ENCODE data around the gene PUM1. TPM values are rescaled to one million over a fixed set of nuclear protein-coding genes. Genes with fewer than 3 reads are reported as not detected.

The PUM1 gene
- total RNA-seq, 4 donors from 2014 or later: 71.7 to 112 (median 83.0) TPM

DNA sequence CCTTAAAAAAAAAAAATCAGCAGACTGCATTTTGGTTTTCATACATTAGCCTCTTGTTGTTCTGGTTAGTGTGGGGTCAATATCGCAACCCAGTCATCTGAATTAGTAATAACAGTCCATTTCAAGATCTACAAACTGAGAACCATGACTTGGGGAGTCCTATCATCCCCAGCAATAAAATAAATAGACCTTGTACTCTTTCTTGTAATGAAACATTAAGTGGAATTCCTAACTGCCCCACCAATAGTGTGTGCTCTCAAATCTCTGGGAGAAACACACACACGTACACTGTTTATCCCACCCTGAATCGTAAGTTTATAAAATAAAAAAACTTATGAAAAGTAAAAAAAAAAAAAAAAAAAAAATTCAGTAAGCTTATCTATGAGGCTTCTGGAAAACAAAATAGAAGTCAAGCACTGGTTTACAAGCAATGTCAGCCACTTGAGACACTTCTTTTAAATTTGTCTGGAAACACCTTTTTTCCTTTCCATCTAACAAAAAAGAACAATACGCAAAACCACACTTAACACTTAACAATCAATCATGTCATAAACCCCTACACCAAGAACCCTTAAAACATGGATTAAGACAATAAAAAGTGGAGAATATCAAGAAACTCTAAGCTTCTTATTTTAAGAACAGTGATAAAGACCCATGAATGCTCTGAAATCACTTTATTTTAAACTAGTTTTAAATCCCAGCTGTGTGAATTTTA, 53.1 kb downstream of the PUM1 start:
- intact Hi-C loops (cut with DNase I): no loop called here
- H3K27me3 ChIP-seq: no peaks in the 10 kb centered on the region
- TF ChIP-seq, protein P1, sequence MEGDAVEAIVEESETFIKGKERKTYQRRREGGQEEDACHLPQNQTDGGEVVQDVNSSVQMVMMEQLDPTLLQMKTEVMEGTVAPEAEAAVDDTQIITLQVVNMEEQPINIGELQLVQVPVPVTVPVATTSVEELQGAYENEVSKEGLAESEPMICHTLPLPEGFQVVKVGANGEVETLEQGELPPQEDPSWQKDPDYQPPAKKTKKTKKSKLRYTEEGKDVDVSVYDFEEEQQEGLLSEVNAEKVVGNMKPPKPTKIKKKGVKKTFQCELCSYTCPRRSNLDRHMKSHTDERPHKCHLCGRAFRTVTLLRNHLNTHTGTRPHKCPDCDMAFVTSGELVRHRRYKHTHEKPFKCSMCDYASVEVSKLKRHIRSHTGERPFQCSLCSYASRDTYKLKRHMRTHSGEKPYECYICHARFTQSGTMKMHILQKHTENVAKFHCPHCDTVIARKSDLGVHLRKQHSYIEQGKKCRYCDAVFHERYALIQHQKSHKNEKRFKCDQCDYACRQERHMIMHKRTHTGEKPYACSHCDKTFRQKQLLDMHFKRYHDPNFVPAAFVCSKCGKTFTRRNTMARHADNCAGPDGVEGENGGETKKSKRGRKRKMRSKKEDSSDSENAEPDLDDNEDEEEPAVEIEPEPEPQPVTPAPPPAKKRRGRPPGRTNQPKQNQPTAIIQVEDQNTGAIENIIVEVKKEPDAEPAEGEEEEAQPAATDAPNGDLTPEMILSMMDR (IDR thresholded peaks at IDR 0.05): no peak
- TF ChIP-seq POLR2A (IDR thresholded peaks at IDR 0.05; ENCODE audit: low read depth): no peak
- TF ChIP-seq EP300 (IDR thresholded peaks at IDR 0.05): no peak
- TF ChIP-seq POLR2AphosphoS5 (IDR thresholded peaks at IDR 0.05): no peak
- H3K27ac ChIP-seq (replicated peaks in 1 of 4): no peak overlapping the region
- H3K4me1 ChIP-seq: peaks cover 56 to 93% (median 82%) of the 10 kb centered on the region in 4 donors
- WGBS: 79% methylated on average over 4 of the region's 4 CpGs
- no peak overlapping the region for H3K4me3 ChIP-seq
- no peak for DNase-seq (ENCODE audit: extremely low spot score)
- no peaks in the 10 kb centered on the region for H3K36me3 ChIP-seq
- H3K9me3 ChIP-seq: no peaks in the 10 kb centered on the region

DNA sequence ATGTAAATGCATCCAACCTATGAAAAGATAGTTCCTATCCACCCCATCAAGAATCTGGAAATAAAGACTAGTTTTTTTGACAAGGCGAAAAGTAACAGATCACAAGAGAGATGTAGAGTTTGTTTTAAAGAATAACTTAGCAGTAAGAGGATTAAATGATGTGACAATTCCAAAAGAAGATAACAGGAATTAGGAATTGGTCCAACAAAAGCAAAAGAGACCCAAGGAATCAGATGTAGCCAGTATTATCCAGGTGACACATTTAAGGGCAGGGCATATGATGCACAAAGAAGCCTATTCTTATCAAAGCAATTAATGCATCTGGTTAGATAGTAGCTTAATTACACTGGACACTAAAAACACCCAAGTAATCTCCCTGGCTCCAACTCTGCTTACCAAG, 53.8 kb downstream of the PUM1 start:
- intact Hi-C loops (cut with DNase I): no loop called here

DNA sequence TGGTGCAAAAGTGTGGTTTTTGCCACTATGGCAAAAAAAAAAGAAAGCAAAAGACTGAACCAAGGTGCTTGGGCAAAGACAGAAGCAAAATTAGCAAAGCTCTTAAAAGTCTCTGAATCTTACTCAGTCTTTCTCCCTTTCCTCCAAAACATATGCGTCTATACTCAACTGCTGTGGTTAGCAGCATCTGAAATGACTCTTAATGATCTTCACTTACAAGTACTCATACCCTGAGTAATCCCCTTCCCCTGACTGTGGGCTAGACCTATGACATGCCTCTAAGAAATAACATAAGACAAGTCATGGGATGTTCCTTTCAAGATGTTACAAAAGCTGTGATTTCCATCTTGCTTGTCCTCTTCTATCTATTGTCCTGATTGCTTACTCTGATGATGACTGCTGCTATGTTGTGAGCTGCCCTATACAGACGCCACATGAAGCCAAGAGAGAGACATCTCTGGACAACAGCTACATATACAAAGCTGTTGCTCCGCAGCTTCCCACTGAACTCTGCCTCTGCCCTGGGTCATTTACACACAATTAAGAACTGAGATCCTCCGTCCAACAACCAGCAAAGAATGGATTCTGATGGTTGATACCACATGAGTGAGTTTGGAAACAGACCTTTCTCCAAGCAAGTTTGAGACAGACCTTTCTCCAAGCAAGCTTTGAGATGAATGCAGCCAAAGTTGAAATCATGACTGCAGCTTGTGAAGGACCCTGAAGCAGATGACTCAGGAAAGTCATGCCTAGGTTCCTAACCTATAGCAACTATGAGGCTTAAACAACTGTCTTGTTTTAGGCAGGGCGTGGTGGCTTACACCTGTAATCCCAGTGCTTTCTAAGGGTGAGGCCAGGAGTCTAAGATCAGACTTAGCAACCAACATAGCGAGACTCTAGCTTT, 55.2 kb downstream of the PUM1 start:
- no peaks in the 10 kb centered on the region for H3K9me3 ChIP-seq
- intact Hi-C loops (cut with DNase I): no loop called here
- TF ChIP-seq POLR2A (IDR thresholded peaks at IDR 0.05; ENCODE audit: low read depth) (no peak), POLR2AphosphoS5 (IDR thresholded peaks at IDR 0.05) (no peak), EP300 (IDR thresholded peaks at IDR 0.05) (no peak)
- TF ChIP-seq, protein P1 (IDR thresholded peaks at IDR 0.05): no peak
- H3K27me3 ChIP-seq: no peaks in the 10 kb centered on the region
- peaks cover 57 to 84% (median 78%) of the 10 kb centered on the region in 4 donors for H3K4me1 ChIP-seq
- H3K4me3 ChIP-seq: no peak overlapping the region
- 84% methylated on average over 6 of the region's 6 CpGs for WGBS
- peaks cover 0 to 6% (median 3%) of the 10 kb centered on the region in 4 donors for H3K36me3 ChIP-seq
- no peak overlapping the region for H3K27ac ChIP-seq (replicated peaks in 1 of 4)
- DNase-seq (ENCODE audit: extremely low spot score): no peak

More for the DNA sequence above, 53.8 kb downstream of the PUM1 start:
- TF ChIP-seq POLR2AphosphoS5 (IDR thresholded peaks at IDR 0.05): no peak
- TF ChIP-seq POLR2A (IDR thresholded peaks at IDR 0.05; ENCODE audit: low read depth): no peak
- TF ChIP-seq, protein P1 (IDR thresholded peaks at IDR 0.05): no peak
- no peak for TF ChIP-seq EP300 (IDR thresholded peaks at IDR 0.05)
- Histone ChIP-seq H3K4me3 (no peak overlapping the region), H3K36me3 (no peaks in the 10 kb centered on the region), H3K9me3 (no peaks in the 10 kb centered on the region), H3K4me1 (peaks cover 57 to 93% (median 83%) of the 10 kb centered on the region in 4 donors), H3K27me3 (no peaks in the 10 kb centered on the region), H3K27ac (replicated peaks in 1 of 4) (no peak overlapping the region)
- no peak for DNase-seq (ENCODE audit: extremely low spot score)
- WGBS: 87% methylated on average over 1 of the region's 1 CpG

DNA sequence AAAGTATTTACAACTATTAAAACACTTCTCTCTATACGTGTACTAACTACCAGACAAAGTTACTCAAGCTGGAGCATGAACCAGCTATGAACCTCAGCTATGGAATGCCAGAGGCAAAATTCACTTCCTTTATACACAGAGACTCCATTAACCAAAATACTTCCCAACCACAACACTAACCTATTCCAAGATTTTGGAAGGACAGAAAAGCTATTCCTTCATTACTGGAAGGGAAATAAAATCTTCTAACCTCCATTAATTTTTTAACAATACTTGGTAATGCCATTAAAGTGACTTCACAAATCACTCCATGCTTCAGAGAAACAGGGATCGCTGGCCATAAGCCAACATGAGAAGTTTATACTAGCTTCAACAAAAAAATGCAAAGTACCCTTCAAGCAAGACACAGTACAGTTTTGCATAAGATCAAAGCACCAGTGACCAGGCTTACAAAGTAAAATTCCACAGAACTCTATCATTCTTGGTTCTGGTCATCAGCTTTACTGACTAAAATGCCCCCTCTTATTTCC, 58.0 kb downstream of the PUM1 start:
- 50% methylated on average over 2 of the region's 2 CpGs for WGBS
- intact Hi-C loops (cut with DNase I): loop anchor here (5.0 kb wide), 1 partner anchor 55 kb away; no protein-coding TSS in a partner anchor
- TF ChIP-seq, protein P1 (IDR thresholded peaks at IDR 0.05): no peak
- no peak for TF ChIP-seq POLR2A (IDR thresholded peaks at IDR 0.05; ENCODE audit: low read depth)
- no peak for TF ChIP-seq POLR2AphosphoS5 (IDR thresholded peaks at IDR 0.05)
- no peak for TF ChIP-seq EP300 (IDR thresholded peaks at IDR 0.05)
- no peak overlapping the region for H3K4me3 ChIP-seq
- no peak for DNase-seq (ENCODE audit: extremely low spot score)
- peak overlapping the region in 3 of 4 donors; percentile 20 to 35 (median 25) for H3K27ac ChIP-seq (replicated peaks in 1 of 4)
- no peaks in the 10 kb centered on the region for H3K27me3 ChIP-seq
- H3K4me1 ChIP-seq: peaks cover 42 to 61% (median 58%) of the 10 kb centered on the region in 4 donors
- H3K9me3 ChIP-seq: no peaks in the 10 kb centered on the region
- H3K36me3 ChIP-seq: peaks cover 0 to 30% (median 21%) of the 10 kb centered on the region in 4 donors

Data from esophagus muscularis mucosa (tissue), 4 donors.